Measurements from ENCODE around the gene TLR9.

The TLR9 gene

GRCh38 chr3:52256622-52257021 lies 31.2 kb upstream of the TLR9 start:
- no peak overlapping the region for H3K4me2 ChIP-seq (ENCODE audit: low read length, poor library complexity, severe bottlenecking)
- H4K8ac ChIP-seq (ENCODE audit: low read length), result no peak overlapping the region
- H3K4me1 ChIP-seq (ENCODE audit: control insufficient read depth, insufficient read depth, low read depth, low read length), result peaks cover 3% of the 10 kb centered on the region
- H3K14ac ChIP-seq (ENCODE audit: low read length in 2 of 2), result no peak overlapping the region
- no peaks in the 10 kb centered on the region for H3K9me3 ChIP-seq (ENCODE audit: control insufficient read depth, low read length)
- H2AK5ac ChIP-seq (ENCODE audit: low read length, severe bottlenecking), result no peak overlapping the region
- no peak overlapping the region for H3K27ac ChIP-seq (ENCODE audit: low read length, poor library complexity, severe bottlenecking)
- no peak overlapping the region for H2BK120ac ChIP-seq (ENCODE audit: low read depth, low read length)
- H2AFZ ChIP-seq (ENCODE audit: low read depth, low read length), result no peak overlapping the region
- no peak overlapping the region for H2BK15ac ChIP-seq (ENCODE audit: low read depth, poor library complexity, severe bottlenecking)
- no peak overlapping the region for H3K4me3 ChIP-seq (ENCODE audit: insufficient read depth in 1 of 2, low read depth in 1 of 2, low read length in 2 of 2)
- no peak overlapping the region for H2BK12ac ChIP-seq (ENCODE audit: low read length in 2 of 2)
- no peak overlapping the region for H3K9ac ChIP-seq (ENCODE audit: low read length)
- 98% methylated on average over 4 of the region's 4 CpGs for WGBS
- H3K18ac ChIP-seq (ENCODE audit: low read depth in 1 of 2, low read length in 2 of 2), result no peak overlapping the region
- no peak overlapping the region for H4K91ac ChIP-seq (ENCODE audit: low read length)
- no peak overlapping the region for H3K23ac ChIP-seq (ENCODE audit: low read length in 2 of 2)
- no peak overlapping the region for H3K4ac ChIP-seq (ENCODE audit: low read depth in 1 of 2, low read length in 2 of 2)
- H2BK5ac ChIP-seq (ENCODE audit: low read depth, low read length, poor library complexity, severe bottlenecking), result no peak overlapping the region
- DNase-seq, result no peak
- no peaks in the 10 kb centered on the region for H3K27me3 ChIP-seq (ENCODE audit: control insufficient read depth in 1 of 2, insufficient read depth in 1 of 2, low read length in 2 of 2)
- peaks cover 60 to 96% of the 10 kb centered on the region in 2 experiments for H3K36me3 ChIP-seq (ENCODE audit: control insufficient read depth in 1 of 2, insufficient read depth in 2 of 2, low read depth in 1 of 2, low read length in 2 of 2)
- H3K79me1 ChIP-seq (replicated peaks; ENCODE audit: low read length, poor library complexity, severe bottlenecking), result peaks cover 19% of the 10 kb centered on the region

- Histone ChIP-seq H3K14ac (ENCODE audit: low read length in 2 of 2) (no peak overlapping the region), H3K4ac (ENCODE audit: low read depth in 1 of 2, low read length in 2 of 2) (no peak overlapping the region), H2BK120ac (ENCODE audit: low read depth, low read length) (no peak overlapping the region), H3K4me3 (ENCODE audit: insufficient read depth in 1 of 2, low read depth in 1 of 2, low read length in 2 of 2) (no peak overlapping the region), H3K79me1 (replicated peaks; ENCODE audit: low read length, poor library complexity, severe bottlenecking) (peaks cover 17% of the 10 kb centered on the region), H3K9ac (ENCODE audit: low read length) (no peak overlapping the region), H2AFZ (ENCODE audit: low read depth, low read length) (no peak overlapping the region), H3K36me3 (ENCODE audit: control insufficient read depth in 1 of 2, insufficient read depth in 2 of 2, low read depth in 1 of 2, low read length in 2 of 2) (peaks cover 62 to 95% of the 10 kb centered on the region in 2 experiments), H3K18ac (ENCODE audit: low read depth in 1 of 2, low read length in 2 of 2) (no peak overlapping the region), H4K91ac (ENCODE audit: low read length) (no peak overlapping the region), H3K27me3 (ENCODE audit: control insufficient read depth in 1 of 2, insufficient read depth in 1 of 2, low read length in 2 of 2) (no peaks in the 10 kb centered on the region), H2BK12ac (ENCODE audit: low read length in 2 of 2) (no peak overlapping the region), H3K4me1 (ENCODE audit: control insufficient read depth, insufficient read depth, low read depth, low read length) (peaks cover 3% of the 10 kb centered on the region), H2AK5ac (ENCODE audit: low read length, severe bottlenecking) (no peak overlapping the region), H3K9me3 (ENCODE audit: control insufficient read depth, low read length) (no peaks in the 10 kb centered on the region), H4K8ac (ENCODE audit: low read length) (no peak overlapping the region), H2BK5ac (ENCODE audit: low read depth, low read length, poor library complexity, severe bottlenecking) (no peak overlapping the region), H3K4me2 (ENCODE audit: low read length, poor library complexity, severe bottlenecking) (no peak overlapping the region), H2BK15ac (ENCODE audit: low read depth, poor library complexity, severe bottlenecking) (no peak overlapping the region), H3K23ac (ENCODE audit: low read length in 2 of 2) (no peak overlapping the region), H3K27ac (ENCODE audit: low read length, poor library complexity, severe bottlenecking) (no peak overlapping the region)
- DNase-seq, result no peak
- WGBS, result no CpG with 5 or more reads among the region's 3 CpGs
Observed at GRCh38 chr3:52256159-52256558, 30.7 kb upstream of the TLR9 start.

- no peaks in the 10 kb centered on the region for H3K9me3 ChIP-seq (ENCODE audit: control insufficient read depth, low read length)
- H3K14ac ChIP-seq (ENCODE audit: low read length in 2 of 2), result no peak overlapping the region
- H3K4me2 ChIP-seq (ENCODE audit: low read length, poor library complexity, severe bottlenecking), result no peak overlapping the region
- no peak overlapping the region for H3K18ac ChIP-seq (ENCODE audit: low read depth in 1 of 2, low read length in 2 of 2)
- no peak overlapping the region for H3K23ac ChIP-seq (ENCODE audit: low read length in 2 of 2)
- no peak overlapping the region for H4K8ac ChIP-seq (ENCODE audit: low read length)
- H3K4ac ChIP-seq (ENCODE audit: low read depth in 1 of 2, low read length in 2 of 2), result no peak overlapping the region
- no peak overlapping the region for H2BK12ac ChIP-seq (ENCODE audit: low read length in 2 of 2)
- peaks cover 5% of the 10 kb centered on the region for H3K4me1 ChIP-seq (ENCODE audit: control insufficient read depth, insufficient read depth, low read depth, low read length)
- H3K4me3 ChIP-seq (ENCODE audit: insufficient read depth in 1 of 2, low read depth in 1 of 2, low read length in 2 of 2), result no peak overlapping the region
- no peak overlapping the region for H3K27ac ChIP-seq (ENCODE audit: low read length, poor library complexity, severe bottlenecking)
- no peak overlapping the region for H2BK5ac ChIP-seq (ENCODE audit: low read depth, low read length, poor library complexity, severe bottlenecking)
- H2AFZ ChIP-seq (ENCODE audit: low read depth, low read length), result no peak overlapping the region
- H3K36me3 ChIP-seq (ENCODE audit: control insufficient read depth in 1 of 2, insufficient read depth in 2 of 2, low read depth in 1 of 2, low read length in 2 of 2), result peaks cover 68 to 91% of the 10 kb centered on the region in 2 experiments
- WGBS, result 97% methylated on average over 8 of the region's 9 CpGs
- H2BK15ac ChIP-seq (ENCODE audit: low read depth, poor library complexity, severe bottlenecking), result no peak overlapping the region
- no peak overlapping the region for H4K91ac ChIP-seq (ENCODE audit: low read length)
- peaks cover 17% of the 10 kb centered on the region for H3K79me1 ChIP-seq (replicated peaks; ENCODE audit: low read length, poor library complexity, severe bottlenecking)
- no peak overlapping the region for H3K9ac ChIP-seq (ENCODE audit: low read length)
- H2AK5ac ChIP-seq (ENCODE audit: low read length, severe bottlenecking), result no peak overlapping the region
- no peaks in the 10 kb centered on the region for H3K27me3 ChIP-seq (ENCODE audit: control insufficient read depth in 1 of 2, insufficient read depth in 1 of 2, low read length in 2 of 2)
- no peak for DNase-seq
- H2BK120ac ChIP-seq (ENCODE audit: low read depth, low read length), result no peak overlapping the region
Observed at GRCh38 chr3:52254608-52255007, 29.2 kb upstream of the TLR9 start.

- no peak overlapping the region for H3K14ac ChIP-seq (ENCODE audit: low read length in 2 of 2)
- DNase-seq, result peak; percentile 27
- peaks cover 15% of the 10 kb centered on the region for H3K79me1 ChIP-seq (replicated peaks; ENCODE audit: low read length, poor library complexity, severe bottlenecking)
- no peak overlapping the region for H4K8ac ChIP-seq (ENCODE audit: low read length)
- WGBS, result 84% methylated on average over 12 of the region's 12 CpGs
- H3K4ac ChIP-seq (ENCODE audit: low read depth in 1 of 2, low read length in 2 of 2), result no peak overlapping the region
- no peak overlapping the region for H3K4me2 ChIP-seq (ENCODE audit: low read length, poor library complexity, severe bottlenecking)
- H2BK12ac ChIP-seq (ENCODE audit: low read length in 2 of 2), result no peak overlapping the region
- no peak overlapping the region for H3K27ac ChIP-seq (ENCODE audit: low read length, poor library complexity, severe bottlenecking)
- H2AK5ac ChIP-seq (ENCODE audit: low read length, severe bottlenecking), result no peak overlapping the region
- H3K36me3 ChIP-seq (ENCODE audit: control insufficient read depth in 1 of 2, insufficient read depth in 2 of 2, low read depth in 1 of 2, low read length in 2 of 2), result peaks cover 75 to 91% of the 10 kb centered on the region in 2 experiments
- H3K4me3 ChIP-seq (ENCODE audit: insufficient read depth in 1 of 2, low read depth in 1 of 2, low read length in 2 of 2), result no peak overlapping the region
- no peak overlapping the region for H2BK15ac ChIP-seq (ENCODE audit: low read depth, poor library complexity, severe bottlenecking)
- peaks cover 5% of the 10 kb centered on the region for H3K4me1 ChIP-seq (ENCODE audit: control insufficient read depth, insufficient read depth, low read depth, low read length)
- H2BK5ac ChIP-seq (ENCODE audit: low read depth, low read length, poor library complexity, severe bottlenecking), result no peak overlapping the region
- H4K91ac ChIP-seq (ENCODE audit: low read length), result no peak overlapping the region
- no peak overlapping the region for H2AFZ ChIP-seq (ENCODE audit: low read depth, low read length)
- no peak overlapping the region for H2BK120ac ChIP-seq (ENCODE audit: low read depth, low read length)
- no peak overlapping the region for H3K23ac ChIP-seq (ENCODE audit: low read length in 2 of 2)
- H3K9ac ChIP-seq (ENCODE audit: low read length), result no peak overlapping the region
- H3K18ac ChIP-seq (ENCODE audit: low read depth in 1 of 2, low read length in 2 of 2), result no peak overlapping the region
- H3K9me3 ChIP-seq (ENCODE audit: control insufficient read depth, low read length), result no peaks in the 10 kb centered on the region
- no peaks in the 10 kb centered on the region for H3K27me3 ChIP-seq (ENCODE audit: control insufficient read depth in 1 of 2, insufficient read depth in 1 of 2, low read length in 2 of 2)
Observed at GRCh38 chr3:52253314-52254304, 28.2 kb upstream of the TLR9 start.

All from mesenchymal stem cell (in vitro differentiated cells and primary cell).